Right renal cortex interstitium (tissue), 3 donors: ENCODE results near the gene FSTL5. TPM values are rescaled to one million over a fixed set of nuclear protein-coding genes. Genes with fewer than 3 reads are reported as not detected.
"Not testable (repeated sequence)": the region's sequence is repeated elsewhere in the genome, so short reads cannot be mapped to it uniquely, and the experiment has no call there.

ENCODE experiments used
- DNase-seq, 3 donors: peaks; one replicate each; pipeline ENCODE4 v3.0.0-alpha.2; 2013; ENCODE audit warnings: low read depth in 3 of 3, low spot score in 2 of 3
- polyA plus RNA-seq, 3 donors: library from polyadenylated mRNA; unstranded; fragments of 120-200 nt; gene quantifications; one replicate each; pipeline ENCODE4 v1.2.1, GENCODE V29; 2013; ENCODE audit not compliant: insufficient read length in 3 of 3

Gene FSTL5
- polyA plus RNA-seq, 3 donors: 2.7 to 3.3 (median 2.9) TPM

- no peak for DNase-seq
Measured at GRCh38 chr4:162104459-162105124, 59.2 kb downstream of the FSTL5 start.

- DNase-seq: not testable (repeated sequence)
Measured at GRCh38 chr4:162103908-162104307, 59.9 kb downstream of the FSTL5 start.

GRCh38 chr4:162102713-162103112 lies 61.1 kb downstream of the FSTL5 start:
- no peak for DNase-seq

GRCh38 chr4:162101337-162101736 lies 62.5 kb downstream of the FSTL5 start:
- no peak for DNase-seq

- DNase-seq: no peak
Measured at GRCh38 chr4:162075726-162076125, 88.1 kb downstream of the FSTL5 start.

GRCh38 chr4:162061214-162061613 lies 102.6 kb downstream of the FSTL5 start:
- DNase-seq: no peak

- DNase-seq: no peak
Measured at GRCh38 chr4:162059656-162060055, 104.1 kb downstream of the FSTL5 start.

- DNase-seq: no peak
Measured at GRCh38 chr4:162056990-162057389, 106.8 kb downstream of the FSTL5 start.

- DNase-seq: no peak
Measured at GRCh38 chr4:162046135-162046534, 117.7 kb downstream of the FSTL5 start.

GRCh38 chr4:162038112-162038511 lies 125.7 kb downstream of the FSTL5 start:
- DNase-seq: no peak

- DNase-seq: no peak
Measured at GRCh38 chr4:162017863-162018262, 145.9 kb downstream of the FSTL5 start.

GRCh38 chr4:162016991-162017390 lies 146.8 kb downstream of the FSTL5 start:
- DNase-seq: no peak

GRCh38 chr4:162016219-162016618 lies 147.6 kb downstream of the FSTL5 start:
- no peak for DNase-seq

GRCh38 chr4:162015090-162015489 lies 148.7 kb downstream of the FSTL5 start:
- DNase-seq: no peak

- no peak for DNase-seq
Measured at GRCh38 chr4:162011089-162011488, 152.7 kb downstream of the FSTL5 start.

GRCh38 chr4:162010362-162010761 lies 153.4 kb downstream of the FSTL5 start:
- DNase-seq: no peak

- no peak for DNase-seq
Measured at GRCh38 chr4:161992317-161992716, 171.5 kb downstream of the FSTL5 start.

GRCh38 chr4:161991811-161992210 lies 172.0 kb downstream of the FSTL5 start:
- DNase-seq: no peak

GRCh38 chr4:161990721-161991120 lies 173.1 kb downstream of the FSTL5 start:
- no peak for DNase-seq

- DNase-seq: no peak
Measured at GRCh38 chr4:161988946-161989345, 174.9 kb downstream of the FSTL5 start.

- DNase-seq: no peak
Measured at GRCh38 chr4:161987611-161988010, 176.2 kb downstream of the FSTL5 start.

- no peak for DNase-seq
Measured at GRCh38 chr4:161952382-161952781, 211.4 kb downstream of the FSTL5 start.
